IMR-90 (cell line): ENCODE data around the gene MAFB. TPM values are rescaled to one million over a fixed set of nuclear protein-coding genes. Genes with fewer than 3 reads are reported as not detected.

Experiments
- ATAC-seq: fragments of 200-7000 bp; cut with Tn5 transposase; 2 replicates; pipeline ENCODE4 v1.9.1; 2020; ENCODE audit warnings: low read depth, mild to moderate bottlenecking, moderate library complexity
- BruUV-seq: library from RNA; stranded (reverse); fragments of 400-500 nt; replicated peaks from 2 replicates; lab custom pipeline; 2021; lab: Mats Ljungman, UMichigan
- CTCF ChIA-PET: fragments of 300-600 bp; formaldehyde crosslinking; extraction: SDS; loops from one replicate; lab custom pipeline; 2021; ENCODE audit warnings: antibody characterized with exemption; lab: Yijun Ruan, JAX
- POLR2A ChIA-PET: fragments of 300-600 bp; sonication (Branson Sonifier 250); formaldehyde crosslinking; loops from one replicate; lab custom pipeline; 2022; ENCODE audit warnings: antibody characterized with exemption; ENCODE audit not compliant: unreplicated experiment; lab: Charles Lee
- DNase-seq: peaks from one replicate; pipeline ENCODE4 v3.0.0; 2013
- H2AFZ ChIP-seq: replicated peaks from 2 replicates; pipeline ENCODE3; 2013; ENCODE audit warnings: low read length, mild to moderate bottlenecking; ENCODE audit not compliant: poor library complexity
- H2AK5ac ChIP-seq: 2 replicates; pipeline ENCODE4 v1.6.1; 2013; ENCODE audit warnings: low read depth, low read length, inconsistent platforms
- H2AK9ac ChIP-seq: replicated peaks from 2 replicates; pipeline ENCODE3; 2013; ENCODE audit warnings: mild to moderate bottlenecking, low read depth, low read length, moderate library complexity; ENCODE audit not compliant: poor library complexity
- H2BK120ac ChIP-seq: 2 replicates; pipeline ENCODE4 v1.6.1; 2013; ENCODE audit warnings: low read depth, low read length, inconsistent platforms
- H2BK15ac ChIP-seq: 3 replicates; pipeline ENCODE4 v1.6.1; 2013; ENCODE audit warnings: low read depth, low read length, inconsistent platforms
- H2BK20ac ChIP-seq: 2 replicates; pipeline ENCODE4 v1.6.1; 2013; ENCODE audit warnings: low read depth, mild to moderate bottlenecking, inconsistent platforms, low read length, moderate library complexity
- H2BK5ac ChIP-seq: 2 replicates; pipeline ENCODE4 v1.6.1; 2013; ENCODE audit warnings: mild to moderate bottlenecking, low read depth, low read length, inconsistent platforms; ENCODE audit not compliant: poor library complexity, severe bottlenecking
- H3K14ac ChIP-seq: replicated peaks from 2 replicates; pipeline ENCODE4 v1.6.1; 2013; ENCODE audit warnings: low read depth, low read length, inconsistent platforms
- H3K18ac ChIP-seq: 2 replicates; pipeline ENCODE4 v1.6.1; 2013; ENCODE audit warnings: low read depth, low read length, control low read depth
- H3K23ac ChIP-seq: 2 replicates; pipeline ENCODE4 v1.6.1; 2013; ENCODE audit warnings: low read depth, low read length, inconsistent platforms
- H3K27ac ChIP-seq: 2 replicates; pipeline ENCODE4 v1.5.1; 2013; ENCODE audit warnings: mild to moderate bottlenecking, control low read depth, low read length; ENCODE audit not compliant: insufficient read depth
- H3K27me3 ChIP-seq: 2 replicates; pipeline ENCODE4 v1.6.1; 2013; ENCODE audit warnings: low read length; ENCODE audit not compliant: control insufficient read depth, insufficient read depth
- H3K36me3 ChIP-seq: 2 replicates; pipeline ENCODE4 v1.6.1; 2013; ENCODE audit warnings: low read length, mixed read lengths; ENCODE audit not compliant: control insufficient read depth, insufficient read depth
- H3K4ac ChIP-seq: 2 replicates; pipeline ENCODE4 v1.6.1; 2013; ENCODE audit warnings: low read depth, low read length, inconsistent platforms
- H3K4me1 ChIP-seq: 2 replicates; pipeline ENCODE4 v1.6.1; 2013; ENCODE audit warnings: low read length, mixed read lengths; ENCODE audit not compliant: control insufficient read depth, insufficient read depth
- H3K4me2 ChIP-seq: 2 replicates; pipeline ENCODE4 v1.6.1; 2013; ENCODE audit warnings: low read depth, mild to moderate bottlenecking, control low read depth, low read length, moderate library complexity
- H3K4me3 ChIP-seq: 2 replicates; pipeline ENCODE4 v1.5.1; 2013; ENCODE audit warnings: low read depth, mild to moderate bottlenecking, control low read depth, low read length, moderate library complexity; ENCODE audit not compliant: insufficient read depth
- H3K56ac ChIP-seq: 2 replicates; pipeline ENCODE4 v1.6.1; 2013; ENCODE audit warnings: low read length, inconsistent platforms; ENCODE audit not compliant: insufficient read depth; ENCODE audit errors: extremely low read depth
- H3K79me1 ChIP-seq, 2 experiments: 2 replicates each; pipeline ENCODE4 v1.6.1; 2013; ENCODE audit warnings: low read length in 2 of 2, inconsistent platforms in 1 of 2, low read depth in 1 of 2
- H3K9ac ChIP-seq: 2 replicates; pipeline ENCODE4 v1.6.1; 2013; ENCODE audit warnings: low read depth, low read length, control low read depth
- H3K9me1 ChIP-seq: 2 replicates; pipeline ENCODE4 v1.6.1; 2013; ENCODE audit warnings: low read length, inconsistent platforms; ENCODE audit not compliant: insufficient read depth
- H3K9me3 ChIP-seq: 2 replicates; pipeline ENCODE4 v1.6.1; 2013; ENCODE audit warnings: low read length; ENCODE audit not compliant: control insufficient read depth, insufficient read depth
- H4K20me1 ChIP-seq: 2 replicates; pipeline ENCODE4 v1.6.1; 2013; ENCODE audit warnings: low read length, inconsistent platforms; ENCODE audit not compliant: insufficient read depth
- H4K5ac ChIP-seq: 2 replicates; pipeline ENCODE4 v1.6.1; 2013; ENCODE audit warnings: mild to moderate bottlenecking, low read depth, low read length, control low read depth
- H4K8ac ChIP-seq, 2 experiments: 2 replicates each; pipeline ENCODE4 v1.6.1; 2013; ENCODE audit warnings: low read depth in 2 of 2, low read length in 2 of 2, control low read depth in 1 of 2, inconsistent platforms in 1 of 2
- H4K91ac ChIP-seq: 2 replicates; pipeline ENCODE4 v1.6.1; 2013; ENCODE audit warnings: low read depth, low read length, inconsistent platforms; ENCODE audit not compliant: insufficient read depth
- CHD1 ChIP-seq: IDR thresholded peaks from 2 replicates; pipeline ENCODE4 v1.6.1; 2012; ENCODE audit warnings: low read depth, low read length, improper control_type of control experiment
- CTCF ChIP-seq: conservative IDR thresholded peaks from 2 replicates; pipeline ENCODE4 v1.5.1; 2012; ENCODE audit warnings: mild to moderate bottlenecking, low read depth, low read length, improper control_type of control experiment
- MAZ ChIP-seq: IDR thresholded peaks from 2 replicates; pipeline ENCODE4 v1.6.1; 2012; ENCODE audit warnings: low read depth, mild to moderate bottlenecking, low read length, improper control_type of control experiment, moderate library complexity, borderline replicate concordance
- MXI1 ChIP-seq: IDR thresholded peaks from 2 replicates; pipeline ENCODE4 v1.6.1; 2012; ENCODE audit warnings: low read depth, mild to moderate bottlenecking, low read length, moderate library complexity, borderline replicate concordance
- POLR2A ChIP-seq: IDR thresholded peaks from 2 replicates; pipeline ENCODE4 v1.6.1; 2012; ENCODE audit warnings: mild to moderate bottlenecking, low read depth, low read length
- RFX5 ChIP-seq: IDR thresholded peaks from 2 replicates; pipeline ENCODE4 v1.8.0; 2012; ENCODE audit warnings: low read depth, mild to moderate bottlenecking, low read length, moderate library complexity
- SMC3 ChIP-seq: fragments of 150-350 bp; IDR thresholded peaks from 2 replicates; pipeline ENCODE4 v1.6.1; 2016; ENCODE audit warnings: low read depth, mild to moderate bottlenecking, antibody characterized with exemption, low read length, moderate library complexity
- USF2 ChIP-seq: fragments of 150-350 bp; IDR thresholded peaks from 2 replicates; pipeline ENCODE4 v1.6.1; 2017; ENCODE audit warnings: mild to moderate bottlenecking, antibody characterized with exemption, low read length, low read depth
- WGBS, 2 experiments: methylation state at CpG; one replicate each; pipeline versions ENCODE4 v1.1.5 to v1.1.7; 2013; ENCODE audit warnings: missing lambda C conversion rate in 2 of 2; ENCODE audit not compliant: insufficient read length in 1 of 2; ENCODE audit errors: extremely low coverage in 2 of 2; 5-methylcytosine and 5-hydroxymethylcytosine counted together
- dilution Hi-C: fragments of 300-500 bp; cut with HindIII; formaldehyde crosslinking; loops from one replicate; pipeline ENCODE4 v1.14.3; 2018; ENCODE audit warnings: low sequenced_read_pairs; ENCODE audit not compliant: unreplicated experiment
- in situ Hi-C: fragments of 300-500 bp; cut with MboI; formaldehyde crosslinking; loops from 3 replicates; pipeline ENCODE4 v1.14.3; 2019; ENCODE audit warnings: low sequenced_read_pairs, inconsistent platforms, mixed read lengths
- intact Hi-C: fragments of 100-400 bp; cut with micrococcal nuclease; formaldehyde crosslinking; loops from 2 replicates; pipeline ENCODE4 v1.10.0; 2022
- polyA plus RNA-seq, 3 experiments: library from polyadenylated mRNA; depleted of rRNA; stranded (reverse); fragments of >200 nt; gene quantifications; 2 replicates each; pipeline ENCODE4 v1.2.3, GENCODE V29; 2012; ENCODE audit warnings: low replicate concordance in 1 of 3
- total RNA-seq: library from RNA; depleted of rRNA; stranded (reverse); fragments of >200 nt; gene quantifications from 2 replicates; pipeline ENCODE4 v1.2.3, GENCODE V29; 2012

Gene MAFB
- total and polyA plus RNA-seq, 2 of the 4 experiments (the other 2 are of a cell fraction) = 0.07 TPM; not detected in 1

- Histone ChIP-seq H4K8ac (no peak overlapping the region), H3K36me3 (no peaks in the 10 kb centered on the region), H3K4me1 (no peaks in the 10 kb centered on the region), H2AFZ (no peak overlapping the region), H3K18ac (no peak overlapping the region), H3K9ac (no peak overlapping the region), H2AK9ac (no peak overlapping the region), H3K79me1 (no peaks in the 10 kb centered on the region), H2BK20ac (no peak overlapping the region), H4K5ac (no peak overlapping the region), H3K23ac (no peak overlapping the region), H2BK120ac (no peak overlapping the region), H3K9me1 (no peaks in the 10 kb centered on the region), H2BK15ac (no peak overlapping the region), H3K4me2 (no peak overlapping the region), H3K4ac (no peak overlapping the region), H2BK5ac (no peak overlapping the region), H3K14ac (no peak overlapping the region), H3K9me3 (no peaks in the 10 kb centered on the region), H2AK5ac (no peak overlapping the region), H4K20me1 (no peaks in the 10 kb centered on the region), H3K27me3 (no peaks in the 10 kb centered on the region; the same call in 1 of the 2 replicates), H3K27ac (no peak overlapping the region), H4K91ac (no peak overlapping the region), H3K4me3 (no peak overlapping the region), H3K56ac (no peak overlapping the region)
- DNase-seq = no peak
- no peak for ATAC-seq
- WGBS, 2 experiments = no CpG with 5 or more reads among the region's 2 CpGs
- ChIA-PET CTCF (no interaction called here), POLR2A (no interaction called here)
- in situ Hi-C loops = no loop called here
- dilution Hi-C loops = no loop called here
- TF ChIP-seq SMC3 (no peak), POLR2A (no peak), CTCF (no peak), CHD1 (no peak), RFX5 (no peak), USF2 (no peak), MAZ (no peak), MXI1 (no peak)
- intact Hi-C loops = no loop called here
- BruUV-seq = no TSS peak
These were observed 48.4 kb downstream of the MAFB start for GRCh38 chr20:40640667-40641066.
